Measurements from ENCODE around the gene GUK1.

GRCh38 chr1:228099331-228099732, 40.7 kb upstream of the GUK1 start:
- TF ChIP-seq, protein P1, sequence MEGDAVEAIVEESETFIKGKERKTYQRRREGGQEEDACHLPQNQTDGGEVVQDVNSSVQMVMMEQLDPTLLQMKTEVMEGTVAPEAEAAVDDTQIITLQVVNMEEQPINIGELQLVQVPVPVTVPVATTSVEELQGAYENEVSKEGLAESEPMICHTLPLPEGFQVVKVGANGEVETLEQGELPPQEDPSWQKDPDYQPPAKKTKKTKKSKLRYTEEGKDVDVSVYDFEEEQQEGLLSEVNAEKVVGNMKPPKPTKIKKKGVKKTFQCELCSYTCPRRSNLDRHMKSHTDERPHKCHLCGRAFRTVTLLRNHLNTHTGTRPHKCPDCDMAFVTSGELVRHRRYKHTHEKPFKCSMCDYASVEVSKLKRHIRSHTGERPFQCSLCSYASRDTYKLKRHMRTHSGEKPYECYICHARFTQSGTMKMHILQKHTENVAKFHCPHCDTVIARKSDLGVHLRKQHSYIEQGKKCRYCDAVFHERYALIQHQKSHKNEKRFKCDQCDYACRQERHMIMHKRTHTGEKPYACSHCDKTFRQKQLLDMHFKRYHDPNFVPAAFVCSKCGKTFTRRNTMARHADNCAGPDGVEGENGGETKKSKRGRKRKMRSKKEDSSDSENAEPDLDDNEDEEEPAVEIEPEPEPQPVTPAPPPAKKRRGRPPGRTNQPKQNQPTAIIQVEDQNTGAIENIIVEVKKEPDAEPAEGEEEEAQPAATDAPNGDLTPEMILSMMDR (conservative IDR thresholded peaks at IDR 0.05; ENCODE audit: low read depth, low read length) = no peak
- TF ChIP-seq POLR2A (IDR thresholded peaks at IDR 0.05; ENCODE audit: low read depth, low read length) (no peak), SMC3 (IDR thresholded peaks at IDR 0.05; ENCODE audit: low read depth, low read length) (no peak), MAZ (IDR thresholded peaks at IDR 0.05; ENCODE audit: borderline replicate concordance, low read depth, low read length) (no peak), RFX5 (IDR thresholded peaks at IDR 0.05; ENCODE audit: low read depth, low read length) (no peak), MAFK (IDR thresholded peaks at IDR 0.05; ENCODE audit: low read depth, low read length) (no peak), USF2 (IDR thresholded peaks at IDR 0.05; ENCODE audit: low read depth, low read length) (no peak), RAD21 (IDR thresholded peaks at IDR 0.05; ENCODE audit: low read length) (no peak), CHD1 (IDR thresholded peaks at IDR 0.05; ENCODE audit: low read depth, low read length) (no peak), MXI1 (IDR thresholded peaks at IDR 0.05; ENCODE audit: borderline replicate concordance, low read depth, low read length) (no peak), RCOR1 (IDR thresholded peaks at IDR 0.05; ENCODE audit: insufficient replicate concordance, low read length) (no peak)
- TF ChIP-seq, protein P2, sequence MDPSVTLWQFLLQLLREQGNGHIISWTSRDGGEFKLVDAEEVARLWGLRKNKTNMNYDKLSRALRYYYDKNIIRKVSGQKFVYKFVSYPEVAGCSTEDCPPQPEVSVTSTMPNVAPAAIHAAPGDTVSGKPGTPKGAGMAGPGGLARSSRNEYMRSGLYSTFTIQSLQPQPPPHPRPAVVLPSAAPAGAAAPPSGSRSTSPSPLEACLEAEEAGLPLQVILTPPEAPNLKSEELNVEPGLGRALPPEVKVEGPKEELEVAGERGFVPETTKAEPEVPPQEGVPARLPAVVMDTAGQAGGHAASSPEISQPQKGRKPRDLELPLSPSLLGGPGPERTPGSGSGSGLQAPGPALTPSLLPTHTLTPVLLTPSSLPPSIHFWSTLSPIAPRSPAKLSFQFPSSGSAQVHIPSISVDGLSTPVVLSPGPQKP (IDR thresholded peaks at IDR 0.05; ENCODE audit: borderline replicate concordance, low read depth, low read length) = no peak
